ENCODE results near the gene LGALS1. TPM values are rescaled to one million over a fixed set of nuclear protein-coding genes. Genes with fewer than 3 reads are reported as not detected.

The LGALS1 gene
- total and polyA plus RNA-seq, 9 of the 15 experiments (the other 6 are each of a cell fraction or from before 2014, with no cell fraction given): 160 to 800 (median 330) TPM

- peaks cover 4% of the 10 kb centered on the region for H3K9me1 ChIP-seq (ENCODE audit: control insufficient read depth, insufficient read depth, low read length)
- peak overlapping the region in 1 of 2 experiments; percentile 58; a peak in 1 of 4 replicates for H3K9ac ChIP-seq (ENCODE audit: insufficient read depth in 1 of 2, low read depth in 2 of 2, low read length in 2 of 2)
- ChIA-PET POLR2A (no interaction called here), CTCF (ENCODE audit: low intra/inter-chr PET ratio) (no interaction called here)
- H2AFZ ChIP-seq (ENCODE audit: low read depth, low read length): no peak overlapping the region
- WGBS (ENCODE audit: insufficient coverage, low coverage, missing lambda C conversion rate): 95% methylated on average over 12 of the region's 16 CpGs
- no peak overlapping the region for H3K27ac ChIP-seq (ENCODE audit: extremely low read depth, low read depth, low read length)
- peaks cover 68% of the 10 kb centered on the region for H3K79me2 ChIP-seq (ENCODE audit: control insufficient read depth, insufficient read depth, low read length)
- BruUV-seq (replicated peaks): no TSS peak
- FAIRE-seq: no peak
- peaks cover 17% of the 10 kb centered on the region for H4K20me1 ChIP-seq (replicated peaks; ENCODE audit: control insufficient read depth, insufficient read depth, low read length)
- H3K4me2 ChIP-seq (ENCODE audit: insufficient read depth, low read length): no peak overlapping the region
- peaks cover 60% of the 10 kb centered on the region; the same call in 2 of the 3 replicates for H3K36me3 ChIP-seq (ENCODE audit: control insufficient read depth, insufficient read depth, low read length)
- DNase-seq (ENCODE audit: extremely low read depth in 1 of 4, low spot score in 3 of 4): no peak
- no peaks in the 10 kb centered on the region for H3K9me3 ChIP-seq (replicated peaks; ENCODE audit: control insufficient read depth, insufficient read depth, low read depth, low read length)
- no peaks in the 10 kb centered on the region for H3K27me3 ChIP-seq (ENCODE audit: control insufficient read depth in 2 of 2, insufficient read depth in 2 of 2, low read length in 2 of 2)
- in situ Hi-C loops (cut with MboI): no loop called here
- no peak for ATAC-seq
- H3K4me1 ChIP-seq (replicated peaks in 1 of 2; ENCODE audit: control insufficient read depth in 2 of 2, insufficient read depth in 2 of 2, low read length in 2 of 2): peaks cover 18 to 35% of the 10 kb centered on the region in 2 experiments
- intact Hi-C loops (cut with micrococcal nuclease): no loop called here
- no peak overlapping the region for H3K4me3 ChIP-seq
- TF ChIP-seq CUX1 (CRISPR knock-in tag; IDR thresholded peaks at IDR 0.05) (no peak), CBX1 (IDR thresholded peaks at IDR 0.05; ENCODE audit: low read depth) (no peak), LCOR (CRISPR knock-in tag; IDR thresholded peaks at IDR 0.05) (no peak), SAFB2 (IDR thresholded peaks at IDR 0.05; ENCODE audit: borderline replicate concordance, low read depth, low read length, severe bottlenecking) (no peak), ZBTB1 (CRISPR knock-in tag; IDR thresholded peaks at IDR 0.05; ENCODE audit: borderline replicate concordance, low read depth) (no peak), EHMT2 (IDR thresholded peaks at IDR 0.05) (no peak), ZC3H4 (CRISPR knock-in tag; IDR thresholded peaks at IDR 0.05; ENCODE audit: borderline replicate concordance) (no peak), ZC3H11A (IDR thresholded peaks at IDR 0.05; ENCODE audit: low read depth, low read length) (no peak), PRDM10 (IDR thresholded peaks at IDR 0.05; ENCODE audit: partially characterized antibody) (no peak), CSDE1 (IDR thresholded peaks at IDR 0.05) (no peak), SIRT6 (IDR thresholded peaks at IDR 0.05; ENCODE audit: low read depth, low read length) (no peak), BRD9 (IDR thresholded peaks at IDR 0.05; ENCODE audit: low read depth, partially characterized antibody) (no peak), POLR3G (IDR thresholded peaks at IDR 0.05; ENCODE audit: extremely low read depth, insufficient read length, insufficient replicate concordance) (no peak), ESRRA (IDR thresholded peaks at IDR 0.05; ENCODE audit: borderline replicate concordance, low read depth) (no peak), TCF7 (IDR thresholded peaks at IDR 0.05; ENCODE audit: borderline replicate concordance) (no peak)
Measured at GRCh38 chr22:37663521-37664140, 11.8 kb upstream of the LGALS1 start.

All from K562 (cell line).